NOMO-1 treated with dmso at 0.1 percent for 144 hours (cell line): ENCODE data around the gene RFTN2.
"Not testable (repeated sequence)": the region's sequence is repeated elsewhere in the genome, so short reads cannot be mapped to it uniquely, and the experiment has no call there.

Experiments used
- DNase-seq: peaks from one replicate; lab custom pipeline; 2025; ENCODE audit not compliant: unreplicated experiment; lab: John Stamatoyannopoulos, UW

Gene RFTN2

GRCh38 chr2:197606180-197606579 lies 69.2 kb downstream of the RFTN2 start:
- DNase-seq = no peak

- no peak for DNase-seq
These were observed 71.1 kb downstream of the RFTN2 start for GRCh38 chr2:197604117-197604860.

- DNase-seq = no peak
These were observed 73.7 kb downstream of the RFTN2 start for GRCh38 chr2:197601726-197602125.

- DNase-seq = no peak
These were observed 75.1 kb downstream of the RFTN2 start for GRCh38 chr2:197600306-197600705.

GRCh38 chr2:197599285-197599965 lies 76.0 kb downstream of the RFTN2 start:
- peak; percentile 29 for DNase-seq

DNA sequence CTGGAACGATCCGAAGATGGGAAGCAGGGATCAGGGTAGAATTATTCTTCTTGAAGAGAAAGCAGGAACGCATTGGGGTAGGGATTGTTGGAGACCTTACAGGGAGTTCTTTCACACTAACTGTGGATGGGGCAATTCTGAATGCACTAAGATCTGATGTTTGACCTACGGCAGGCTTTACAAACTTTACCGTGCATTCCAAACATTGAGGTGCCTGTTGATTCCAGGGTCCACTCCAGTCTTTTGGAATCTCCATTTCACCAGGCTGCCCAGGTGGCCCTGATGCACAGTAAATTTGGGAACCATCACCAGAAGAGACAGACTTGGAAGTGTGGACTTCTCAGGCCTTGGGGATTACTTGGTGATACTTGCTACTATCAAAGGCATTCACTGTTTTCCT lies 76.9 kb downstream of the RFTN2 start:
- DNase-seq = no peak

DNA sequence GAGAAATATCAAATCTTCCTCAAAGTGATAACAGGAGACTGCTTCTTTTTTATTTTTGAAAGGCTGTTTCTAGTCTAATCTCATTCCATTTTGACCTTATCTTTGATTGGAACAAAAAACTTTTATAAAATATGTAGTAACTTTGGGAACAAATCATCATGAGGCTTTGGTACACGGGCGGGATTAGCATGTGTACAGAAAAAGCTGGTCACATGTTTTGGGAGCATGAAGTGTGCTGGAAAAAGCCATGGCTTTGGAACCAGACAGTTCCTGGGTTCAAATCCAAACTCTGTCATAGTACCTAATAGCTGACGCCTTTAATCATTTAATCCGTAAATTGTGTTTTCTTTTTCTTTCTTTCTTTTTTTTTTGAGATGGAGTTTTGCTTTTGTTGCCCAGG lies 78.2 kb downstream of the RFTN2 start:
- DNase-seq = no peak

- no peak for DNase-seq
These were observed 78.6 kb downstream of the RFTN2 start for GRCh38 chr2:197596766-197597165.

GRCh38 chr2:197591339-197592072 lies 83.9 kb downstream of the RFTN2 start:
- DNase-seq = no peak

DNA sequence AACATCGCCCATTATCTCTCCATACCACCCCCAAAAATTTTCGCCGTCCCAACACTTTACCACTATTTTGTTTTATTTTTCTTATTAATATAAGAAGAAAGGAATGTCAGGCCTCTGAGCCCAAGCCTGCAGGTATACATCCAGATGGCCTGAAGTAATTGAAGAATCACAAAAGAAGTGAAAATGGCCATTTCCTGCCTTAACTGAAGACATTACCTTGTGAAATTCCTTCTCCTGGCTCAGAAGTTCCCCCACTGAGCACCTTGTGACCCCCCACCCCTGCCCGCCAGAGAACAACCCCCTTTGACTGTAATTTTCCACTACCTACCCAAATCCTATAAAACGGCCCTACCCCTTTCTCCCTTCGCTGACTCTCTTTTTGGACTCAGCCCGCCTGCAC lies 88.1 kb downstream of the RFTN2 start:
- DNase-seq = not testable (repeated sequence)

DNA sequence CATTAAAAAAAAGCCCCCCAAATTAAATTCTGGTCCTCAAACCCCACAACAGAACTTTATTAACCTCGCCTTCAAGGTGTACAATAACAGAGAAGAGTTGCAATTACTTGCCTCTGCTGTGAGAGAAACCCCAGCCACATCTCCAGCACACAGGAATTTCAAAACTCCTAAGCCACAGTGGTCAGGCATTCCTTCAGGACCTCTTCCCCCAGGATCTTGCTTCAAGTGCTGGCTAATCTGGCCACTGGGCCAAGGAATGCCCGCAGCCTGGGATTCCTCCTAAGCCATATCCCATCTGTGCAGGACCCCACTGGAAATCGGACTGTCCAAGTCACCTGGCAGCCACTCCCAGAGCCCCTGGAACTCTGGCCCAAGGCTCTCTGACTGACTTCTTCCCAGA lies 95.2 kb downstream of the RFTN2 start:
- not testable (repeated sequence) for DNase-seq

GRCh38 chr2:197578294-197578693 lies 97.1 kb downstream of the RFTN2 start:
- not testable (repeated sequence) for DNase-seq

GRCh38 chr2:197577446-197577845 lies 97.9 kb downstream of the RFTN2 start:
- DNase-seq = no peak

- no peak for DNase-seq
These were observed 98.8 kb downstream of the RFTN2 start for GRCh38 chr2:197576631-197577030.

GRCh38 chr2:197575987-197576386 lies 99.4 kb downstream of the RFTN2 start:
- DNase-seq = no peak

DNA sequence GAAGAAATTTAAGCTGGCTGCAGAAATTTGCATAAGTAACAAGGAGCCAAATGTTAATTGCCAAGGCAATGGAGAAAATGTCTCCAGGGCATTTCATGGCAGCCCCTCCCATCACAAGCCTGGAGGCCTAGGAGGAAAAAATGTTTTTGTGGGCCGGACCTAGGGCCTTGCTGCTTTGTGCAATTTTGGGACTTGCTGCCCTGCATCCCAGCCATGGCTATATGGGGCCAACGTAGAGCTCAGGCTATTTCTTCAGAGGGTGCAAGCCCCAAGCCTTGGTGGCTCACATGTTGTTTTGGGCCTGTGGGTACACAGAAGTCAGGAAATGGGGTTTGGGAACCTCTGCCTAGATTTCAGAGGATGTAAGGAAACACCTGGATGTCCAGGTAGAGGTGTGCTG lies 101.8 kb downstream of the RFTN2 start:
- DNase-seq = no peak

- DNase-seq = no peak
These were observed 103.6 kb downstream of the RFTN2 start for GRCh38 chr2:197571627-197572271.

DNA sequence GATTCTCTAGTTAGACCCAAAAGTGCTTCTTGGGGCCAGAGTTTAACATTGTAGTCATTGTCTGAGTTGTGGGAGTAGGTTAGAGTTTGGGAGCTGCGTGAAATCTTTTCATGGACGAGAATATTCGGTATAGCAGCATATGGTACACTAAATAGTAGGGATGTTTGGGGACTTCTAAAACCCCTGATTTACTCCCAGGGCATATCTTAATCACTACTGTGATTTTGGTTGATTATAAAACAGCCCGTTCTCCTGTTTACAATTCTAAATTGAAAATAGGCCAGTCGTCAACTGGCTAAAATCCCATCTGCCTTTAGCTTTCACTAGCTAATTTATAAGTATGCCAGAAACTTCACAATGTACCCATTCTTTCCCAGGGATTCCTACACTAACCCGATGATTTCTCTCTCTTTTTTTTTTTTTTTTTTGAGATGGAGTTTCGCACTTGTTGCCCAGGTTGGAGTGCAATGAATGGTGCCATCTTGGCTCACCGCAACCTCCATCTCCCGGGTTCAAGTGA lies 115.2 kb downstream of the RFTN2 start:
- DNase-seq = no peak

- DNase-seq = no peak
These were observed 115.7 kb downstream of the RFTN2 start for GRCh38 chr2:197559681-197560080.

- DNase-seq = no peak
These were observed 117.0 kb downstream of the RFTN2 start for GRCh38 chr2:197558393-197558792.

DNA sequence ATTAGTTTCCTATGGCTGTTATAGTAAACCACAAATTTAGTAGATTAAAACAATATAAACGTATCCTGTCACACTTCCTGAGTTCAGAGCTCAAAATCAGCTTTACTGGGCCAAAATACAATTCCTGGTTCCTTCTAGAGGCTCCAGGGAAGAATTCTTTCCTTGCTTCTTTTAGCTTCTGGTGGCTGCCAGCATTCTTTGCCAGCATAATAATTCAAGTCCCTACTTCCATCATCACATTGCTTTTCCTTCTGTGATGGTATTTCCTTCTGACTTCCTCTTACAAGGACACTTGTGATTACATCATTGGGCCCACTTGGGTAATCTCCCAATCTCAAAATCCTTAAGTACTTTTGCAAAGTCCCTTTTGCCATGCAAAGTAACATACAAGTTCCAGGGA lies 118.9 kb downstream of the RFTN2 start:
- no peak for DNase-seq
